ENCODE data around the gene RAB27B.

RAB27B gene

DNA sequence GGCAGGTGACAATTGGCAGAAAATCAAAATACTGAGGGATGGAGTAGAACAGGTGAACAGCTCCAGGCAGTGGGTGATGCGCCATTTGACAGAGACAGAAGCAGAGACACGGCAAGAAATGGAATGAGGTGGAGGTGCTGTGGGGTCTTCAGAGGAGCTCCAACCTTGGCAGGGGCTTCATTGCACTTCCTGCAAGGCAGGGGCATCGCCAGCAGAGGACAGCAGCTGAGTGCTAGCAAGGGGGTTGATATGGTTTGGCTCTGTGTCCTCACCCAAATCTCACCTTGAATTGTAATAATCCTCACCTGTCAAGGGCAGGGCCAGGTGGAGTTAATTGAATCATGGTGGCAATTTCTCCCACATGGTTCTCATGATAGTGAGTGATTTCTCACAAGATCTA lies 88.2 kb downstream of the RAB27B start:
- no peak for DNase-seq

DNA sequence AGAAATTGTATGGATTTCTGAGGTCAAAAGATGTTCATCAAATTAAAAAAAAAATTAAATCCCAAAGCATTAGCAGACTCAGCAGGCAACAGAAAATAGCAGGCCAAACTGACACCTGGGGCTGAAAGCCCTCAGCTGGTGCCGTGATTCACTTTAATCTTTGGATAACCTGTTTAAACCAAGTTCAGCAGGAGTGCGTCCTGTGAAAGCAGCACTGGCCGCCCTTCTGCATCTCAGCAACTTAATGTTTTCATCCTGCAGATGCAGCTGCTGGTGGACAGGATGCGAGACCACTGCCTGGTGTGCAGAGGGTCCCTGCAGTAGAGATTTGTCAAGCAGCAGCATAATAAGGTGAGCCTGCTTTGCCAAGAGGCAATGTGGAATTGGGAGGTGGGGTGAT lies 89.8 kb downstream of the RAB27B start:
- no peak for DNase-seq

DNA sequence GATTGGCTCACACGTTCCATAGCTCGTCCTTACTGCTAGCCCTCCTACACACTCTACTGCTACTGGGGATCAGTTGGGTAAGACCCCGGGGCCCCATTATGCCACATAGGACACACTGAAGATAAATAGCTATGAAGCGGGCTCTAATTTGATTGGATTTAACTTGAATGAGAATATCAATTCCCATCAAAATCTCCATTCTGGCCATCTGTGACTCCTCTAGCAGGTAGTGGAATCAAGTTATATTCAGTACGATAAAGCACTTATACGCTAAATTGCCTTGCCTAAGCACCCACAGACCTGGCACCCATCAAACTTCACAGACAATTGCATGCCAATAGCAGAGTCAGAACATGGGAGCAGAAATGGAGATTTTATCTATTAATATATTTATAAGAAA lies 91.1 kb downstream of the RAB27B start:
- no peak for DNase-seq

DNA sequence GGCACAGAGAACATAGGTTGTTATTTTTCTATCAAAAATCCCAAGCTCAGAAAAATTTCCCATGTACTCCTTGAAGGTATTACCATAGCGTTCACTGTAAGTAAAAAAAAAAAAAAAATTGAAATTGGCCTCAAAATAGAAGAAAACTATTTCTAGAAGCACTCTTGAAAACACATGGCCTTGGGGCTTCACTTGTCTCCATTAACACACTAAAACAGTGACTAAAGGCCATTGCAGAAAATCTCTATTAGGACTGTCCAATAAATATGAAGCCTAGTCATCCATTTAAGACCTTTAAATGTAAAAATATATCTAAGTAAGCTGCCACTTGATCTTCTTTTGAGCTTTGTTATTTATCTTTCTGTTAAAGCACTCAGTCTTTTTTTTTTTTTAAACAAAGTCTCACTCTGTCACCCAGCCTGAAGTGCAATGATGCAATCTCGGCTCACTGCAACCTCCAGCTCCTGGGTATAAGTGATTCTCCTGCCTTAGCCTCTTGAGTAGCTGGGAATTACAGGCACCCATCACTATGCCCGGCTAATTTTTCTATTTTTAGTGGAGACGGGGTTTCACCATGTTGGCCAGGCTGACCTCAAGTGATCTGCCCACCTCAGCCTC lies 95.2 kb downstream of the RAB27B start:
- no peak for DNase-seq

DNA sequence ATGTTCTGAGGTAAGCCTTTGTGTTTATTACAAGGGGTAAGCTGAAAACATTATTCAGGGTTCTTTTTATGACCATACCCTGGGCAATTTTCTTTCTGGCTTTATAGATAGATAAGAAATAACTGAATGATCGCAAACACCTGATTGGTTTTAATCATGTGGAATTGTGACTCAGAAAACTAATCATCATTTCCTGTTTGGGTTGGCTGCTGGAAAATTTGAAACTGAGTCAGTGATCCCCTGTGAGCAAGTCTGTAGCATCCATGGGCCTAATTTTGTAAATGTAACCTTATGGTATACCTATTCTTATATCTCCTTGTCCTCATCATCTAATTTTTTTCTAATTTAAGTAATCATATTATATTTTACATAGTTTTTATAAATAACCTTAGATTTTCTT lies 96.7 kb downstream of the RAB27B start:
- no peak for DNase-seq

DNA sequence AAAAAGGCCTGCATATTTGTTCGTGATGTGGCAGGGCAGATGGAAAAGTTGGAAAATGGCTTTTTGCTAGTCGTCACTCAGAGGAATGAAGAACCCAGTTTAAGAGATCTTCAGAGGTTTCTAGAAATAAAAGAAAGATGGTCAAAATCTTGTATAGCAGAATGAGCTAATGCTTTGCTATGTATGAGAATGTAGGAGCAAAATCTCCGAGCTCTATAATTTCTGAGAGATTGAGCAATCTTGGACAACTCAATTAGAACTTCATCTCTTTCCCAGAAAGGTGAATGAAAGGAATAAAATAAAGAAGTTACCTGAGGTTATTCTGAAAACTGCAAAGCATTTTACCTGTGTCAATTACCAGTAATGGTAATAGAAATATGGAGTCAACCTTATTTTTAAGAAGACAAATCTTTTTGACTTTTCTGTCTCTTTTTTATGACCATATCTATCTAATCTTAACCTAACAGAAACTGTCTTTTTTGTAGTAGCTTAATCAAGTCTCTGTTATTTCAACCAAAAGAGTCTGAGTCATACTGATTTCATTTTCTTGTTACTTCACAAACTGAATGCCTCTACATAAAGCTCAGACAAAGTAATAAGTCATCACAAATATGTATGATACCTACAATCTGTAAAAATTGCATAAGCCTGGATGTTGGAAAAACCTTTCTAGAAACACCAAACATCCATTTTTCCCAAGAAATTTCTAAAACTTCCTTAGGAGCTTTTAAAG lies 98.5 kb downstream of the RAB27B start:
- DNase-seq, result no peak

DNA sequence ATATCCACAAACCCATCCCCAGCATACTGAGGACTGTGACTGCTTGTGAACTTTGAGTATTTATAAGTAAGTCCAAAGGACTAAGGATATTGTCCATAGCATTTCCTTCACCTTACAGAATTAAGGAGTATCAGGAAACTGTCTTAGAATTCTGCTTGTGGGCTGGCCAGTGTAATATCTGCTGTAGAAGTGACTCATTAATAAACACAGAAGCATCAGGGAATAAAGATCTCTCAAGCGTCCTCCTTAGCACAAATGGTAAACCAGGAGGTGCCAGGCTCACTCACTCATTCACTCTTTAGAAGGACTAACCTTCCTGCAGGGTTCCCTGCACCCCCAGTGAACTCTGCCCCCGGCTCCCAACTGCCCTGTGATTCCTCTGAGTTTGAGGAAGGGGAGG lies 100.0 kb downstream of the RAB27B start:
- DNase-seq, result no peak

DNA sequence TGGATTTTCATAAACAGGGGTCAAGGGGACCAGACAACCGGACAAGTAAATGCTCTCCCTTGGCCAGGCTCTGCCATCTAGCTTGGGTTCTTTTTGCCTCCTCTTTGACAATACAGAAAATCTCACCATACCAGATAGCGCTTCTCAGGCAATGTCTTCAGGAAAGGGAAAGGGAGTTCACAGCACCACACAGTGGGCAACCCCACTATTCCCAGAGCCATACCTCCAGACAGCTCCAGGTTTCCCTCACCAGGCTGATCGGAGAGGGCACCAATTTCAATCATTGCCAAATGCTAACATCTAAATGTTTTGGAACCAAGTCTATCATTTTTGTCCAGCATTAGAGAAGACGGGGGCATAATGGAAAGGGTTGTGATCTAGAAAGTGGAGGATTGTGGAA lies 102.9 kb downstream of the RAB27B start:
- no peak for DNase-seq

DNA sequence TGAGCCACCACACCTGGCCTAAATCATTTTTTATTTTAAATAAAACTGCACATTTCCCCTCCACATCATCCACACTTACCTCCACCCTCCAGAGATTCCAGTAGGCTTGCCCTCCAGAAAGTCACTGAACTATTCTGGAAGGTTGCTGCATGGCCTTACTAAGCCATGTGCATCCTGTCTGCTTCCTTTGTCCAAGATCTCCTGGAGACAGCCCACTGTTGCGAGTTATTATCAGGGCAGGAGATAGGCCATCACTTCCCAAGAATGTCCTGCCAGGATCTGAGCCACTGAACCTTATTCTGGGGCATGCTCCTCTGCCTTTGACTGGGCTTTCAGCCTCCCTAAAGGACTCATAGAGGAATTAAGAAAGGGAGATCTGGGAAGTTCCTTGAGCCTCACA lies 104.2 kb downstream of the RAB27B start:
- no peak for DNase-seq

DNA sequence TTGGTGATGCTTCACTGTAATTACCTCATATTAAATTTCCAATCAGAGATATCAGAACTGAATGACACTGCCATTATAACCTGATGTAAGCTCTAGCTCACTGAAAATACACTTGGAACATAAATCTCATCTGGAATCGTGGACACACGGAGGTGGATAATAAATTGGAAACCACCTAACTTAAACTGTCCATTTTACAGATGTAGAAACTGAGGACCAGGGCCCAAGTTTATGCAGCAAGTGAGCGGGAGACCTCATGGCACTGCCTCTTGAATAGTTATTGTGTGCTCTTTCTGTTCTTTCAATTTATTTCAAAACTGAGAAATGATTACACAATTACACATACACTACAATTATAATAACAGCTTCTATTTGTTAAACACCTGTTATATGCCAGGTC lies 110.2 kb downstream of the RAB27B start:
- DNase-seq, result no peak

DNA sequence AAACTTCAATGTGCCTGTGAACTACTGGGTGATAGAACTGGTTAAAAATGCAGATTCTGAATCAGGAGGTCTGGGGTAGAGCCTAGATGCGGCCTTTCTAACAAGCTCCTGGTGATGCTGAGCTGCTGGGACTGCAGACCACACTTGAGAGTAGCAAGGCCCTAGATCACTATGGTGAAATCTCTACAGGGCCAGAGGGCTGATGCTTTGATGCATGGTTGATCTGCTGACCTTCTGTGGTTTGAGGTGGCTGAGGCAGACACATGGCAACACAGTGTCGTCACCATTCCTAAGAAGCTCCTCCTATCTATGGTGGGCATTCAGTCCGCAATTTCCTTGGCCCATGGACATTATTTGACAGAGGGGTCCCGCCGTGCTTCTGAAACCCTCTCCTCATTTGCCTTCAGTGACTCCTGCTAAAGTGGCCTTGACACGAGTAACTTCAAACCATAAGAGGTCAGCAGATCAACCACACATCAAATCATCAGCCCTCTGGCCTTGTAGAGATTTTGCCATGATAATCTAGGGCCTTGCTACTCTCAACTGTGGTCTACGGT lies 111.2 kb downstream of the RAB27B start:
- DNase-seq, result no peak

DNA sequence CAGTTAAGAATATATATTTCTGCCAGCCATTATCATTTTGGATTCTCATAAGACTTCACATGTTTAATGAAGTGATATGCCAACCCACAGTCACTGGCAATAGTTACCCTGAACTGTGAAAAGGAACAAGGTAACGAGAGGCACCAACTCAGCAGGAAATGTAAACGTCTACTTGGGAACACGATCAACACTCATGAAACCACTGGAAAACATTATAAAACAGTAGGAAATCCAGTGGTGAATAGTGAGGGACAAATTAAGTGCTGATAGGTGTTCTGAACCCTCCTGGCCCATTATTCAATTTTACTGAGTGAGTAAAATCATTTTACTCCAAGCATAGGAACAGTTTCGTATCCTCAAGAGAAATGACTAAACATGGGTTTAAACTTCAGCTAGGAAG lies 113.9 kb downstream of the RAB27B start:
- no peak for DNase-seq

DNA sequence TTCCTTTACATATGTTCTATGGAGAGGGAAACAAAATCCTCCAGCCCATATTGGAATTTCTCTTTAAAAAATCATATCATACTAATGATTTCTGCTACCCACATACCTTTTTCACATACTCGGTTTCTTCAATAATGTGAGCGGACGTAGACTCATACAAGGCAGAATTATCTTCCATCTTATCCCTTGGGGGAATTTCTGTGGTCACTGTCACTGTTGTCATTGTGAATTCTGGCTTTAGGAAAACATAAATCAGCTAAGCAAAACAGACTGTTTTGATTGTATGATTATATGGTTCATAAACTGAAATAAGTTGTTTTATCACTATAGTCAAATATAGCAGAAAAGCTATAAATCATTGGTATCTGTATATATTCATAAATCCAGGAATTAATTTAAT lies 114.3 kb downstream of the RAB27B start:
- DNase-seq, result no peak

Measured in stimulated activated CD4-positive, alpha-beta T cell treated with anti-CD3 and anti-CD28 coated beads, Interleukin-4, amount 100 ng/mL, for 4 hours (primary cell).